PC-3 (cell line): ENCODE data around the gene CES5A. TPM values are rescaled to one million over a fixed set of nuclear protein-coding genes. Genes with fewer than 3 reads are reported as not detected.
"Not testable (repeated sequence)": the region's sequence is repeated elsewhere in the genome, so short reads cannot be mapped to it uniquely, and the experiment has no call there.

Source experiments
- ATAC-seq: fragments of 200-7000 bp; cut with Tn5 transposase; 2 replicates; pipeline ENCODE4 v1.9.1; 2020; ENCODE audit warnings: mild to moderate bottlenecking, moderate library complexity
- BruUV-seq: library from RNA; stranded (reverse); fragments of 400-500 nt; replicated peaks from 2 replicates; lab custom pipeline; 2021; lab: Mats Ljungman, UMichigan
- CTCF ChIA-PET: fragments of 300-600 bp; sonication (Branson Sonifier 250); formaldehyde crosslinking; loops from one replicate; lab custom pipeline; 2022; ENCODE audit warnings: antibody characterized with exemption; lab: Charles Lee
- POLR2A ChIA-PET: fragments of 300-600 bp; sonication (Branson Sonifier 250); formaldehyde crosslinking; loops from one replicate; lab custom pipeline; 2022; ENCODE audit warnings: antibody characterized with exemption; ENCODE audit not compliant: unreplicated experiment; lab: Charles Lee
- DNase-seq: peaks from one replicate; pipeline ENCODE4 v3.0.0-alpha.2; 2015
- H2AFZ ChIP-seq: fragments of 300-600 bp; sonication (generic); 2 replicates; pipeline ENCODE4 v1.6.0; 2016; ENCODE audit warnings: antibody characterized with exemption, low read length
- H3F3A ChIP-seq: fragments of 300-600 bp; sonication (generic); one replicate; pipeline ENCODE4 v1.6.0; 2017; ENCODE audit warnings: antibody characterized with exemption, low read length, control low read depth, mild to moderate bottlenecking; ENCODE audit not compliant: unreplicated experiment
- H3K27ac ChIP-seq: fragments of 300-600 bp; sonication (generic); 2 replicates; pipeline ENCODE4 v1.5.1; 2016; ENCODE audit warnings: mild to moderate bottlenecking, low read length
- H3K27me3 ChIP-seq: fragments of 300-600 bp; sonication (generic); 2 replicates; pipeline ENCODE4 v1.6.1; 2016; ENCODE audit warnings: low read length, mixed read lengths
- H3K36me3 ChIP-seq: fragments of 300-600 bp; sonication (generic); 2 replicates; pipeline ENCODE4 v1.6.1; 2016; ENCODE audit warnings: low read depth, mixed run types, low read length, mixed read lengths
- H3K4me1 ChIP-seq: fragments of 300-600 bp; sonication (generic); 2 replicates; pipeline ENCODE4 v1.5.1; 2016; ENCODE audit warnings: low read length; ENCODE audit not compliant: insufficient read depth
- H3K4me2 ChIP-seq: fragments of 300-600 bp; sonication (generic); 2 replicates; pipeline ENCODE4 v1.6.0; 2016; ENCODE audit warnings: low read length
- H3K4me3 ChIP-seq: fragments of 300-600 bp; sonication (generic); 2 replicates; pipeline ENCODE4 v1.5.1; 2016; ENCODE audit warnings: mild to moderate bottlenecking, low read length, mixed read lengths
- H3K79me2 ChIP-seq: fragments of 300-600 bp; sonication (generic); 2 replicates; pipeline ENCODE4 v1.6.1; 2017; ENCODE audit warnings: low read length, mixed read lengths
- H3K9ac ChIP-seq: fragments of 300-600 bp; sonication (generic); 2 replicates; pipeline ENCODE4 v1.6.0; 2016; ENCODE audit warnings: mild to moderate bottlenecking, low read length
- H3K9me2 ChIP-seq: fragments of 300-600 bp; sonication (generic); replicated peaks from 2 replicates; pipeline ENCODE4 v1.6.1; 2016; ENCODE audit warnings: mixed run types, low read length, mixed read lengths
- H3K9me3 ChIP-seq: fragments of 300-600 bp; sonication (generic); 2 replicates; pipeline ENCODE4 v1.6.1; 2016; ENCODE audit warnings: low read length, mixed read lengths
- H4K20me1 ChIP-seq: fragments of 300-600 bp; sonication (generic); 2 replicates; pipeline ENCODE4 v1.6.1; 2016; ENCODE audit warnings: low read length, mixed read lengths
- CTCF ChIP-seq: fragments of 300-600 bp; sonication (generic); conservative IDR thresholded peaks from 2 replicates; pipeline ENCODE4 v1.5.1; 2017; ENCODE audit warnings: antibody characterized with exemption, low read depth, mild to moderate bottlenecking, low read length
- EZH2 ChIP-seq: fragments of 300-600 bp; sonication (generic); IDR thresholded peaks from one replicate; pipeline ENCODE4 v1.6.1; 2017; ENCODE audit warnings: antibody characterized with exemption, mild to moderate bottlenecking, low read length; ENCODE audit not compliant: unreplicated experiment
- EZH2phosphoT487 ChIP-seq: fragments of 300-600 bp; sonication (generic); IDR thresholded peaks from 2 replicates; pipeline ENCODE4 v1.6.1; 2018; ENCODE audit warnings: mild to moderate bottlenecking, antibody characterized with exemption, low read length, borderline replicate concordance
- intact Hi-C: fragments of 100-400 bp; cut with micrococcal nuclease; formaldehyde crosslinking; loops from 2 replicates; pipeline ENCODE4 v1.9.0; 2023
- total RNA-seq: library from RNA; depleted of rRNA; stranded (reverse); fragments of >200 nt; gene quantifications from 2 replicates; pipeline ENCODE4 v1.2.3, GENCODE V29; 2014; rRNA removed

CES5A gene
- total RNA-seq, 1 experiment from 2014 or later, result not detected

DNA sequence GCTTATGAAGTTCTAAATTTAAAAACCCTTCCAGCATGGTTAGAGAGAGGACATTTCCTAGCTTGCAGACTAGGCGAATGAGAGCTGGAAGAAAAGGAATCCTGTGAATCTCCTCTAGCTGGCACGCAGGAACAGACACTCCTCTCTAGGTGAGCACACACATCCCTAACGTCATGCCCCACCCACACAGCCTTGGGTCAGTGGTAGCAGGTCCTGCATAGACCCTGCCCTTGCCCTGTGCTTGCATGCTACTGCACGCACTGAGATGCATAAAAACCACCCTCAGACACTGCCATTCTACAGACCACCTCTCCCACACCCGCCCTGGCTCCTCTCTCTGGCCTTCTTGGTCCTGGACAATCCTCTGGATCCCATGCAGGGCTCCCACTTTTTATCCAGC is 65.8 kb downstream of the CES5A start:
- TF ChIP-seq EZH2phosphoT487, result no peak
- TF ChIP-seq CTCF, result no peak
- no peak for TF ChIP-seq EZH2
- no peaks in the 10 kb centered on the region for H3F3A ChIP-seq
- no peaks in the 10 kb centered on the region for H3K9me3 ChIP-seq
- ChIA-PET POLR2A (no interaction called here), CTCF (no interaction called here)
- DNase-seq (no peak), ATAC-seq (no peak)
- H3K4me3 ChIP-seq, result no peak overlapping the region
- H3K4me1 ChIP-seq, result no peaks in the 10 kb centered on the region
- intact Hi-C loops, result no loop called here
- H2AFZ ChIP-seq, result no peak overlapping the region
- no peak overlapping the region for H3K4me2 ChIP-seq
- H3K27me3 ChIP-seq, result no peaks in the 10 kb centered on the region
- H3K36me3 ChIP-seq, result no peaks in the 10 kb centered on the region
- H3K9me2 ChIP-seq, result no peaks in the 10 kb centered on the region
- no peaks in the 10 kb centered on the region for H3K79me2 ChIP-seq
- no TSS peak for BruUV-seq
- no peaks in the 10 kb centered on the region for H4K20me1 ChIP-seq
- no peak overlapping the region for H3K9ac ChIP-seq
- H3K27ac ChIP-seq, result no peak overlapping the region

- H3K9me3 ChIP-seq, H4K20me1 ChIP-seq, H3K27ac ChIP-seq, H3K4me1 ChIP-seq, POLR2A ChIA-PET, H3F3A ChIP-seq, H3K9me2 ChIP-seq, H3K36me3 ChIP-seq, H3K4me2 ChIP-seq, ATAC-seq, H2AFZ ChIP-seq, CTCF ChIA-PET, H3K9ac ChIP-seq, DNase-seq, H3K4me3 ChIP-seq, intact Hi-C loops, BruUV-seq, H3K27me3 ChIP-seq, H3K79me2 ChIP-seq: not testable (repeated sequence)
Observed at GRCh38 chr16:55808286-55808685, 66.9 kb downstream of the CES5A start.

- BruUV-seq, H3K27me3 ChIP-seq, DNase-seq, H3K4me3 ChIP-seq, H3K9me3 ChIP-seq, H3K79me2 ChIP-seq, intact Hi-C loops, H3K27ac ChIP-seq, H3K4me2 ChIP-seq, H3K36me3 ChIP-seq, H3K4me1 ChIP-seq, ATAC-seq, H2AFZ ChIP-seq, H3F3A ChIP-seq, H3K9me2 ChIP-seq, POLR2A ChIA-PET, H3K9ac ChIP-seq, H4K20me1 ChIP-seq, CTCF ChIA-PET: not testable (repeated sequence)
Observed at GRCh38 chr16:55805104-55805503, 70.1 kb downstream of the CES5A start.

- ATAC-seq, H3K9me2 ChIP-seq, H3K4me2 ChIP-seq, H3K36me3 ChIP-seq, intact Hi-C loops, CTCF ChIA-PET, H3K4me3 ChIP-seq, H3K9ac ChIP-seq, POLR2A ChIA-PET, DNase-seq, H2AFZ ChIP-seq, H3K27me3 ChIP-seq, H4K20me1 ChIP-seq, H3K79me2 ChIP-seq, H3F3A ChIP-seq, H3K9me3 ChIP-seq, H3K4me1 ChIP-seq, H3K27ac ChIP-seq, BruUV-seq: not testable (repeated sequence)
Observed at GRCh38 chr16:55803681-55804080, 71.5 kb downstream of the CES5A start.

Other genes with a start within 250 kb of the CES5A start
- gene SLC6A2, start 219.4 kb downstream of the CES5A start, total RNA-seq, result not detected in 2 replicates
- not detected in 2 replicates for gene CES1, start 42.3 kb downstream of the CES5A start, total RNA-seq